Measurements from ENCODE around the gene SPAG9.

Gene SPAG9

DNA sequence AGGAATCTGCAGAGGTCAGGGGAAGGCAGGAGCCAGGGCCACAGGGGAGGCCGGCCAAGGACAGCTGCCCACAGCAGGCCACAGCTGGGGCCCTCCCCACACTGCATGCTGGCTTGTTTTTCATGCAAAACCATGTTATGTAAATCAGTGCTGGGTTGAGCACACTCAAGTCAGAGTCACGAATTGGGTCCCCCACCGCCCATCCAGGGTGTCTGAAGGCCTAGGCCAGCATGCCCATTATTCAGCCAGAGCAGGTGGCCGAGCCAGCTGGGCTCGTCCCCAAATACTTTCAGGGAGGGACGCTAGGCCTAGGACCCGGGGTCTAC lies 203.3 kb downstream of the SPAG9 start:
- no peak for DNase-seq (ENCODE audit: low spot score)

GRCh38 chr17:50916708-50917417 lies 203.8 kb downstream of the SPAG9 start:
- DNase-seq (ENCODE audit: low spot score) = peak; percentile 46

GRCh38 chr17:50916026-50916707 lies 204.5 kb downstream of the SPAG9 start:
- DNase-seq (ENCODE audit: low spot score) = no peak

GRCh38 chr17:50914505-50915063 lies 206.1 kb downstream of the SPAG9 start:
- no peak for DNase-seq (ENCODE audit: low spot score)

DNA sequence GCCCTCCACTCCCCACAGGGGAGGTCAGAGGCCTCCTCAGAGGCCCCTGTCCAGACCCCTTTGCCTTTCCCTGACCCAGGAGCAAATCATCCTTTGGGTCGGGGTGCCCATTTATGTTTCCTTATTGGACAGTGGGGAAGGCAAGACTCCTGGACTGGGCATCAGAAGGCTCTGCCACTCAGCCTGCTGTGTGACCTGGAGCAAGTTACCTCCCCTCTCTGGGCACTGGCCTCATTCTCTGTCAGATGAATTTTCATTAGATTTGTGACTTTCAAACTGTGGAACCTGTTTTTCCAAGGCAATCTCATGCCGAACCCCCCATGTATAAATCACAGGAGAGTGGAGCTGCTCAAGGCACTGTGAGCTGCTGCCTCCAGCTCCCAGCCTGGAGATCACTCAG lies 207.5 kb downstream of the SPAG9 start:
- DNase-seq (ENCODE audit: low spot score) = no peak
